Mesenchymal stem cell (in vitro differentiated cells and primary cell): ENCODE measurements around the gene NTMT1.

Experiments
- DNase-seq: peaks from one replicate; pipeline ENCODE4 v3.0.0-alpha.2; 2013
- H2AFZ ChIP-seq: one replicate; pipeline ENCODE4 v1.6.1; 2013; ENCODE audit warnings: low read depth, mild to moderate bottlenecking, control low read depth, inconsistent platforms, low read length, moderate library complexity
- H2AK5ac ChIP-seq: 2 replicates; pipeline ENCODE4 v1.6.1; 2013; ENCODE audit warnings: low read length, moderate library complexity, mild to moderate bottlenecking, inconsistent platforms; ENCODE audit not compliant: severe bottlenecking
- H2BK120ac ChIP-seq: one replicate; pipeline ENCODE4 v1.6.1; 2013; ENCODE audit warnings: low read depth, mild to moderate bottlenecking, inconsistent platforms, low read length, moderate library complexity
- H2BK12ac ChIP-seq, 2 experiments: one replicate each; pipeline ENCODE4 v1.6.1; 2013; ENCODE audit warnings: inconsistent platforms in 2 of 2, low read length in 2 of 2, mild to moderate bottlenecking in 2 of 2, moderate library complexity in 2 of 2, control low read depth in 1 of 2
- H2BK15ac ChIP-seq: one replicate; pipeline ENCODE4 v1.6.1; 2013; ENCODE audit warnings: mild to moderate bottlenecking, low read depth, inconsistent platforms; ENCODE audit not compliant: poor library complexity, severe bottlenecking
- H2BK5ac ChIP-seq: 2 replicates; pipeline ENCODE4 v1.6.1; 2013; ENCODE audit warnings: low read depth, mild to moderate bottlenecking, low read length, control low read depth, inconsistent platforms; ENCODE audit not compliant: poor library complexity, severe bottlenecking
- H3K14ac ChIP-seq, 2 experiments: one replicate each; pipeline ENCODE4 v1.6.1; 2013; ENCODE audit warnings: inconsistent platforms in 2 of 2, low read length in 2 of 2, control low read depth in 1 of 2, mild to moderate bottlenecking in 1 of 2, moderate library complexity in 1 of 2
- H3K18ac ChIP-seq, 2 experiments: one replicate each; pipeline ENCODE4 v1.6.1; 2013; ENCODE audit warnings: inconsistent platforms in 2 of 2, low read length in 2 of 2, control low read depth in 1 of 2, low read depth in 1 of 2, mild to moderate bottlenecking in 1 of 2
- H3K23ac ChIP-seq, 2 experiments: one replicate each; pipeline ENCODE4 v1.6.1; 2013; ENCODE audit warnings: inconsistent platforms in 2 of 2, low read length in 2 of 2, mild to moderate bottlenecking in 2 of 2, moderate library complexity in 2 of 2, control low read depth in 1 of 2
- H3K27ac ChIP-seq: 2 replicates; pipeline ENCODE4 v1.5.1; 2013; ENCODE audit warnings: mild to moderate bottlenecking, moderate library complexity, low read length, control low read depth, inconsistent platforms; ENCODE audit not compliant: poor library complexity, severe bottlenecking
- H3K27me3 ChIP-seq, 2 experiments: 2 replicates each; pipeline versions ENCODE4 v1.6.1 to v1.7.0; 2013; ENCODE audit warnings: low read length in 2 of 2, mild to moderate bottlenecking in 2 of 2, moderate library complexity in 2 of 2, control low read depth in 1 of 2, inconsistent platforms in 1 of 2; ENCODE audit not compliant: control insufficient read depth in 1 of 2, insufficient read depth in 1 of 2
- H3K36me3 ChIP-seq, 2 experiments: 2 replicates each; pipeline versions ENCODE4 v1.6.1 to v1.7.0; 2013; ENCODE audit warnings: low read length in 2 of 2, control low read depth in 1 of 2, inconsistent platforms in 1 of 2, low read depth in 1 of 2, mild to moderate bottlenecking in 1 of 2; ENCODE audit not compliant: insufficient read depth in 2 of 2, control insufficient read depth in 1 of 2
- H3K4ac ChIP-seq, 2 experiments: one replicate each; pipeline ENCODE4 v1.6.1; 2013; ENCODE audit warnings: inconsistent platforms in 2 of 2, low read length in 2 of 2, mild to moderate bottlenecking in 2 of 2, moderate library complexity in 2 of 2, control low read depth in 1 of 2, low read depth in 1 of 2
- H3K4me1 ChIP-seq: 2 replicates; pipeline ENCODE4 v1.6.1; 2013; ENCODE audit warnings: low read depth, low read length, control low read depth; ENCODE audit not compliant: control insufficient read depth, insufficient read depth
- H3K4me2 ChIP-seq: 2 replicates; pipeline ENCODE4 v1.6.1; 2013; ENCODE audit warnings: low read length, mild to moderate bottlenecking, inconsistent platforms; ENCODE audit not compliant: poor library complexity, severe bottlenecking
- H3K4me3 ChIP-seq, 2 experiments: 2 replicates each; pipeline versions ENCODE4 v1.5.1 to v1.7.0; 2013; ENCODE audit warnings: low read length in 2 of 2, mild to moderate bottlenecking in 2 of 2, control low read depth in 1 of 2, low read depth in 1 of 2; ENCODE audit not compliant: insufficient read depth in 1 of 2
- H3K79me1 ChIP-seq: replicated peaks from 2 replicates; pipeline ENCODE4 v1.6.1; 2013; ENCODE audit warnings: mild to moderate bottlenecking, control low read depth, low read length, inconsistent platforms; ENCODE audit not compliant: poor library complexity, severe bottlenecking
- H3K9ac ChIP-seq: 2 replicates; pipeline ENCODE4 v1.7.0; 2013; ENCODE audit warnings: mild to moderate bottlenecking, low read length, moderate library complexity
- H3K9me3 ChIP-seq: 2 replicates; pipeline ENCODE4 v1.7.0; 2013; ENCODE audit warnings: mild to moderate bottlenecking, low read length; ENCODE audit not compliant: control insufficient read depth
- H4K8ac ChIP-seq: one replicate; pipeline ENCODE4 v1.6.1; 2013; ENCODE audit warnings: inconsistent platforms, mild to moderate bottlenecking, low read length, moderate library complexity
- H4K91ac ChIP-seq: one replicate; pipeline ENCODE4 v1.6.1; 2013; ENCODE audit warnings: mild to moderate bottlenecking, low read length, inconsistent platforms
- whole genome bisulfite sequencing: methylation state at CpG from one replicate; pipeline ENCODE4 v1.1.7; 2013; ENCODE audit warnings: mixed read lengths; 5-methylcytosine and 5-hydroxymethylcytosine counted together

Gene NTMT1

GRCh38 chr9:129615407-129616285 lies 10.3 kb upstream of the NTMT1 start:
- DNase-seq: no peak
- peak overlapping the region; percentile 45 for H4K8ac ChIP-seq
- H3K4ac ChIP-seq: no peak overlapping the region
- no peak overlapping the region for H2BK15ac ChIP-seq
- no peak overlapping the region for H3K23ac ChIP-seq
- H3K4me2 ChIP-seq: no peak overlapping the region
- no peak overlapping the region for H2BK120ac ChIP-seq
- peak overlapping the region in 1 of 2 experiments; percentile 55 for H3K14ac ChIP-seq
- no peaks in the 10 kb centered on the region for H3K36me3 ChIP-seq
- H3K18ac ChIP-seq: no peak overlapping the region
- H4K91ac ChIP-seq: no peak overlapping the region
- peaks cover 30% of the 10 kb centered on the region for H3K4me1 ChIP-seq
- H3K4me3 ChIP-seq: peak overlapping the region in 1 of 2 experiments; percentile 14
- H3K9me3 ChIP-seq: no peaks in the 10 kb centered on the region
- no peak overlapping the region for H3K9ac ChIP-seq
- H2BK5ac ChIP-seq: no peak overlapping the region
- peaks cover 3% of the 10 kb centered on the region for H3K79me1 ChIP-seq
- H3K27ac ChIP-seq: no peak overlapping the region
- H2BK12ac ChIP-seq: peak overlapping the region in 1 of 2 experiments; percentile 61
- no peak overlapping the region for H2AFZ ChIP-seq
- WGBS: 90% methylated on average over 29 of the region's 31 CpGs
- peaks cover 0 to 8% of the 10 kb centered on the region in 2 experiments for H3K27me3 ChIP-seq
- H2AK5ac ChIP-seq: peak overlapping the region; percentile 54

GRCh38 chr9:129617167-129617566 lies 8.8 kb upstream of the NTMT1 start:
- H3K27ac ChIP-seq: no peak overlapping the region
- no peak overlapping the region for H3K14ac ChIP-seq
- no peaks in the 10 kb centered on the region for H3K9me3 ChIP-seq
- no peak overlapping the region for H3K4me2 ChIP-seq
- H2BK5ac ChIP-seq: no peak overlapping the region
- H3K9ac ChIP-seq: no peak overlapping the region
- peaks cover 0 to 7% of the 10 kb centered on the region in 2 experiments for H3K27me3 ChIP-seq
- no peak overlapping the region for H2BK120ac ChIP-seq
- DNase-seq: peak; percentile 85
- peaks cover 26% of the 10 kb centered on the region for H3K4me1 ChIP-seq
- no peaks in the 10 kb centered on the region for H3K36me3 ChIP-seq
- no peak overlapping the region for H3K4me3 ChIP-seq
- H3K4ac ChIP-seq: no peak overlapping the region
- no peak overlapping the region for H2AK5ac ChIP-seq
- H4K8ac ChIP-seq: no peak overlapping the region
- no peak overlapping the region for H2AFZ ChIP-seq
- peaks cover 3% of the 10 kb centered on the region for H3K79me1 ChIP-seq
- H2BK12ac ChIP-seq: no peak overlapping the region
- 0% methylated on average over 1 of the region's 1 CpG for WGBS
- H2BK15ac ChIP-seq: no peak overlapping the region
- H3K18ac ChIP-seq: no peak overlapping the region
- H3K23ac ChIP-seq: no peak overlapping the region
- no peak overlapping the region for H4K91ac ChIP-seq

GRCh38 chr9:129619787-129620668 lies 5.9 kb upstream of the NTMT1 start:
- Histone ChIP-seq H3K23ac (peak overlapping the region in 1 of 2 experiments; percentile 73), H4K8ac (peak overlapping the region; percentile 97), H2BK120ac (peak overlapping the region; percentile 90), H3K4me3 (peak overlapping the region; percentile 71 to 76), H3K27me3 (no peaks in the 10 kb centered on the region), H2BK15ac (peak overlapping the region; percentile 98), H2BK12ac (peak overlapping the region; percentile 70 to 97), H2AFZ (peak overlapping the region; percentile 90), H3K36me3 (no peaks in the 10 kb centered on the region), H3K14ac (peak overlapping the region; percentile 22 to 96), H3K4me1 (peaks cover 19% of the 10 kb centered on the region), H3K18ac (peak overlapping the region; percentile 94 to 97), H3K9ac (peak overlapping the region; percentile 75), H3K9me3 (no peaks in the 10 kb centered on the region), H2AK5ac (peak overlapping the region; percentile 93), H3K4ac (peak overlapping the region; percentile 89 to 97), H3K4me2 (peak overlapping the region; percentile 100), H3K79me1 (peaks cover 3% of the 10 kb centered on the region), H4K91ac (peak overlapping the region; percentile 97), H2BK5ac (no peak overlapping the region), H3K27ac (no peak overlapping the region)
- 3% methylated on average over 49 of the region's 82 CpGs for WGBS
- DNase-seq: peak; percentile 54
